GM12891 (cell line): ENCODE measurements around the gene C3orf20. TPM values are rescaled to one million over a fixed set of nuclear protein-coding genes. Genes with fewer than 3 reads are reported as not detected.

Source experiments
- DNase-seq: peaks from one replicate; pipeline ENCODE4 v3.0.0; 2011; ENCODE audit warnings: low spot score; ENCODE audit not compliant: insufficient read length
- FAIRE-seq: peaks from 2 replicates; lab custom pipeline; 2011; peaks lifted over from hg19 to GRCh38; lab: Jason Lieb, UNC
- PAX5 ChIP-seq: IDR thresholded peaks from 2 replicates; pipeline ENCODE4 v1.6.1; 2011; ENCODE audit warnings: low read length, moderate library complexity, mild to moderate bottlenecking; ENCODE audit not compliant: insufficient read depth, severe bottlenecking
- POLR2A ChIP-seq: IDR thresholded peaks from 2 replicates; pipeline ENCODE4 v1.6.1; 2011; ENCODE audit warnings: low read depth, low read length, control low read depth
- POLR2AphosphoS5 ChIP-seq: IDR thresholded peaks from 2 replicates; pipeline ENCODE4 v1.6.1; 2011; ENCODE audit warnings: low read depth, low read length, control low read depth
- POU2F2 ChIP-seq: IDR thresholded peaks from 2 replicates; pipeline ENCODE4 v1.6.1; 2011; ENCODE audit warnings: low read depth, mild to moderate bottlenecking, control low read depth, low read length, moderate library complexity
- SPI1 ChIP-seq: IDR thresholded peaks from 2 replicates; pipeline ENCODE4 v1.6.1; 2011; ENCODE audit warnings: low read depth, low read length, control low read depth
- TAF1 ChIP-seq: IDR thresholded peaks from 2 replicates; pipeline ENCODE4 v1.6.1; 2011; ENCODE audit warnings: low read depth, low read length, control low read depth
- polyA plus RNA-seq: library from polyadenylated mRNA; unstranded; fragments of >200 nt; gene quantifications from one replicate; pipeline ENCODE4 v1.2.1, GENCODE V29; 2012; ENCODE audit warnings: low read depth, missing spikeins, inconsistent platforms; ENCODE audit not compliant: missing spikeins

Gene C3orf20
- polyA plus RNA-seq, result 0.27 TPM

DNA sequence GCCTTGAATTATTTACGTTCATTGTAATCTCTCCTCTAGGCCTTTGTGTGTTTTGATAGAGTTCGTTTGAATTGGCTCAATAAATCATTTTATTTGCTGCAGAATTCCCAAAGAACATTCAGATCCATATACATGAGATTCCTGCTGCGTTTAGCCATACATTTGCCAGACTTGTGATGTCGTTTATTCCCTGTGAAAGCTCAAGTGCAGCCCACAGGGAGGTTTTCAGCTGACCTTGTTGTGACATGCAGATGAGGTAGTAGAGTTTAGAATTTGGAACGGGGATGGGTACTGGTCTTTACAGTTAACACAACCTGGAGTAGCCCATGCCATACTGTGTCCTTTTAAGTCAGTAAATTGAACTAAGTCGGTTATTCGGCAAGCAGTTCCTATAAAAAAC is at the start of gene C3orf20:
Gene C3orf20 (plus strand): TSS at position 301 of the 400 bp plus-strand sequence. CDS start 7,573 bp downstream, outside the sequence.
- FAIRE-seq (no peak), DNase-seq (no peak)
- no peak for TF ChIP-seq SPI1
- no peak for TF ChIP-seq POLR2AphosphoS5
- TF ChIP-seq PAX5, result no peak
- no peak for TF ChIP-seq TAF1
- no peak for TF ChIP-seq POU2F2
- TF ChIP-seq POLR2A, result no peak

- TF ChIP-seq SPI1 (no peak), POLR2A (no peak), POLR2AphosphoS5 (no peak), PAX5 (no peak), TAF1 (no peak), POU2F2 (no peak)
- DNase-seq, result no peak
- no peak for FAIRE-seq
Measured at GRCh38 chr3:14625443-14625842, 49.5 kb upstream of the C3orf20 start.

DNA sequence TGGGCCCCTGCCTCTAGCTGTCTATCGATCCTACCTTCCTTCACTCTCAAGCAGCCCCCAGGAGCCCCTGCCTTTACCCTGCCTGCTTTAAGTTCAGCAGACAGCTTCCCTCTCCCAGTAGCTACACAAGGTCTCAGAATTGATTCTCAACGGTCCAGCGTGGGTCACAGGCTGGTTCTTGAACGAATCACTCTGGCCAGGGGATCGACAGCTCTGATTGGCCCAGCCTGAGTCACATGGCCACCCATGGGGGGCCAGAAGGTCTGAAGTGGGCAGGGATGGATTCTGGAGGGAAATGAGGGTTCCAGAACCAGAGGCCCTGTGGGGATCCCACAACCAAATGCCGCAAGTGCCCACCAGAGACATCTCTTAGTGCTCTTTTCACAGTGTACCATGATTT is 47.1 kb upstream of the C3orf20 start:
- TF ChIP-seq POLR2AphosphoS5, result no peak
- TF ChIP-seq POLR2A, result no peak
- TF ChIP-seq TAF1, result no peak
- TF ChIP-seq SPI1, result no peak
- FAIRE-seq (no peak), DNase-seq (no peak)

DNA sequence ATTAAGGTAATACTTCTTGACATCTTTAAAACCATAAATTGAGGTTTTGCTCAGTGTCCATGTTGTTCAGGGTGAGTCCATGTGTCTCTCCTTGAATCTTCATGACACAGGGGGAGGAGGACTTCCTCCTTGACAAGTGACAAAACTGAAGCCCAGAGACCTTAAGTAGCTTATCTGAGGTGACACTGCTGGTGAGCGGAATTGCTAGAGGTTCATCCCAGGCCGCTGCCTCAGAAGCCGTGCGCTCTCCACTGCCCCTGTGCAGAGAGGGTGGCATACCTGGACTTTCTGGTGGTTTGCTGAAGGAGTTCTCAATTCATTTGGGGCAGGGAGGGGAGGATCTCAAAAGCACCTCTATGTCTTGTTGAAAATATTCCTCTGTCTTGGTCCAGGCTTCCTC is 46.5 kb upstream of the C3orf20 start:
- DNase-seq (no peak), FAIRE-seq (no peak)
- TF ChIP-seq SPI1 (no peak), TAF1 (no peak), POU2F2 (no peak), POLR2AphosphoS5 (no peak), PAX5 (no peak), POLR2A (no peak)

DNA sequence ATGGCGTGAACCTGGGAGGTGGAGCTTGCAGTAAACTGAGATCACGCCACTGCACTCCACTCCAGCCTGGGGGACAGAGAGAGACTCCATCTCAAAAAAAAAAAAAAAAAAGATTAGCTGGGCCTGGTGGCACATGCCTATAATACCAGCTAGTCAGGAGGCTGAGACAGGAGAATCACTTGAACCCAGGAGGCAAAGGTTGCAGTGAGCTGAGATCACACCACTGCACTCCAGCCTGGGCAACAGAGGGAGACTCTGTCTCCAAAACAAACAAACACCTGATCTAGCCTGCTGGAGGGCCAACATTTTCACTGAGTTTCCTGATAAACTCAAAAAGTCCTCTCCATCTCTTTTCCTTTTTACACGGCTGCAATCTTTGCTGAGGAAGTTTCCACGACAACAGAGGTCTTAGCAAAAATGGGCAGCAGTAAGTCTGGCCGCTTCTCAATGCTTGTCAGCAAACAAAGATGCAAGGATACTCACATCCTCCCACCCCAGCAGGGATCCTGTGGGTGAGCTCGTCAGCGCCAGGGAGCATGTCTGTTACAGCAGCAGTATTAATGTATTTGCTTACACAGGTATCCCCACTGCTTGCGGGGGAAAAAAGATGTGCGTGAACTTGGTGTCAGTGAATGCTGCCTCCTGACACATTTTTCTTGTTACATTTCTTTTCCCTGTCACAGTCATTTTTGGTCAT is 44.4 kb upstream of the C3orf20 start:
- no peak for TF ChIP-seq PAX5
- DNase-seq, result no peak
- no peak for FAIRE-seq

GRCh38 chr3:14631101-14631497 is 43.8 kb upstream of the C3orf20 start:
- TF ChIP-seq TAF1, result no peak
- no peak for TF ChIP-seq POLR2AphosphoS5
- TF ChIP-seq SPI1, result no peak
- TF ChIP-seq PAX5, result no peak
- no peak for TF ChIP-seq POLR2A
- TF ChIP-seq POU2F2, result no peak
- FAIRE-seq (no peak), DNase-seq (no peak)

DNA sequence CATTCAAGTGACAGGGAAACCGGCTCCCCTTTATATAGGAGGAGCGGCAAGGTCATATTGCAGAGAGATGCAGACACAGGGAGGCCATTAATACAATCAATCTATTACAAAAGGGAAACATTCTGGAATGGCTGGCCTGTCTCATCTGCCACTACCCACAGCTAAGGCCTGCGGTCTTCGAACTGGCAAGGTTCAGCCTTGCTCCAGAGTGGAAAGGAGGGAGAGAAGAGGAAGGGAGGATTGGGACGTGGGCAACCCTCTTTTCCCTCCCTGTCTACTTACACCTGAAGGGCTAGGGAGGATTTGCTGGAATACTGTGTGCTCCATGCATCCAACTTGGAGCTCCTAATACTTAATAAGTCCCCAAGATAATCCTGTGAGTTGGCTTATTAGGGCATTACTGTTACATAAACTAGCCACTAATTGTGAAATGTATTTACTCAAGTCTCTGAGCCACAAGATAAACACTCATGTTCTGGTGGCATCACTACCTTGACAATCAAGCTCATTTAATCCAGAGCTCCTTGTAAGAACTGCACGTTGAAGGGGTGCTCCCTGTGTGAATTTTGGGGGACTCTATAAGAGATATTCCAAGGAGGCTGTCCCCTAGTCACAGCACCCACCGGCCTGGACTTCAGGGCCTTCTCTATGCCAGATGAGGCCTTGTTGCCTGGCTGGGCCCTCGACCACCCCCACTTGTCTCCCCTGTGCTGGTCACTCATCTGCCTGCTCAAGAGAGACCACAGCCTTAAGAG is 43.1 kb upstream of the C3orf20 start:
- FAIRE-seq (no peak), DNase-seq (no peak)
- no peak for TF ChIP-seq SPI1
- TF ChIP-seq POLR2A, result no peak
- no peak for TF ChIP-seq POLR2AphosphoS5
- TF ChIP-seq PAX5, result no peak
- TF ChIP-seq POU2F2, result no peak
- TF ChIP-seq TAF1, result no peak

GRCh38 chr3:14632442-14632930 is 42.5 kb upstream of the C3orf20 start:
- DNase-seq (no peak), FAIRE-seq (no peak)
- no peak for TF ChIP-seq POLR2AphosphoS5
- TF ChIP-seq SPI1, result no peak
- no peak for TF ChIP-seq POLR2A

DNA sequence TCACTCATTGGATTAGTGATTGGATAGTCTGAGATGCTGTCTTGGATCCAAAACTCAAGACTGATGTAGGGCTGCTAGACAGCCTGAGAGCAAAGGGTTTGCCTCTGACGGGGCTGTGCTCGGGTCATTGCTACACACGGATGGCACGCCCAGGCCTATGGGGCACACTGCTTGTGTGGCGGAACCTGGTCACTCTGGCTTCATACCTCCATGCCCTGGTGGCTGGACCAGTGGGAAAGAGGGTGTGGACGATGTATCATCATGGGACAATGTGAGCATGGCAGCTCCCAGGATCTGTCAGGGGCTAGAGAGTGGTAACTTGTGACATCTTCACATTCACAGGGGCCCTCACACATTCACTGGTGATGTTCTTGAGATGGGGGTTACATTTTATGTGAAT is 41.5 kb upstream of the C3orf20 start:
- TF ChIP-seq SPI1 (no peak), POU2F2 (no peak), POLR2AphosphoS5 (no peak), POLR2A (no peak)
- DNase-seq (no peak), FAIRE-seq (no peak)
